IPS-NIHi11 (cell line): ENCODE results near the gene SLC35A1.

Experiments used
- DNase-seq: peaks from one replicate; pipeline ENCODE4 v3.0.0; 2012; ENCODE audit warnings: mixed read lengths, low spot score

The SLC35A1 gene

DNA sequence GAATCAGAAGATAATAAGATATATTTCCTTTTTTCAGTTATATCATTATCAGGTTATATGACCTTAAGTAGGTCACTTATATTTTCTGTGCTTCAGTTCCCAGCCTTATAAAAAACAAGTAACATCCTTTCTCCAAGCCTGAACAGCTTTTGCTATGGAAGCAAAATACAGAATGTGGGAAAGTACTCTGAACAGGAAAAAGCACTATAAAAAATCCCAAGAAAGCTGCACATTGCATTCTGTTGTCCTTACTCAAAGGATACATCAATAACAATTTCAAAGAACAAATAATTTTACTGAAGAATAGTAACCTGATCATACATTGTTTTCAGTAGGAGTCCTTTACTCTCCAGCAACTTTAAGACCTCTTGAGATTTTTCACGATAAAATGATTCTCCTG is 56.4 kb downstream of the SLC35A1 start:
- no peak for DNase-seq

DNA sequence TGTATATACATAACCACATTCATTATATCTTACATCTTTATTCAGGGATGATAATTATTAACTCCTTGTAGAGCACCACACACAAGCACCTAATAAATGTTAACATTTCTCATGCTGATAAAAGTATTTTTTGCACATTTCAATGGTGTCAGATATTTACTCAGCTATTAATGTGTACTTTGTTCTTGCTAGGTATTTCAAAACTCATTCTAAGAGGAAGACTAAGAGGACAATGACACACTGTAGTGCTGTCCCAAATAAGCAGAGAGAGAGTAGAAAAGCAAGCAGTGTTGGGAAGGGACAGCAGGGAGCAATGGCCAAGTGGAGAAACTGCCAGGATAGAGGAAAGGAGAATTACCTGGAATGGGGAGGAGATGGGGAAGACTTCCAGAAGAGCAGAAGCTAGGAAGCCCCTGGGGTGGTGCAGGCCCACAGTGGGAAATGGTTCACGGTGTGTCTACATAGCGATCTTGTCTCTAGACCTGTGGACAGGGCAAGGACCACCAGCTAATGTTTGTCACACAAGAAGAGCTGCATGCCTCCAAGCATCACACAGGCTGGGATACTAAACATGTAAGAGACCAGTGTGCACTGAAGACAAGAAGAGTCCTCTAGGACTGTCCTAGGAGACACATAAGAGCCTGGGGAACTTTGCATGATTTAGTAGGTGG is 61.7 kb downstream of the SLC35A1 start:
- DNase-seq = no peak

DNA sequence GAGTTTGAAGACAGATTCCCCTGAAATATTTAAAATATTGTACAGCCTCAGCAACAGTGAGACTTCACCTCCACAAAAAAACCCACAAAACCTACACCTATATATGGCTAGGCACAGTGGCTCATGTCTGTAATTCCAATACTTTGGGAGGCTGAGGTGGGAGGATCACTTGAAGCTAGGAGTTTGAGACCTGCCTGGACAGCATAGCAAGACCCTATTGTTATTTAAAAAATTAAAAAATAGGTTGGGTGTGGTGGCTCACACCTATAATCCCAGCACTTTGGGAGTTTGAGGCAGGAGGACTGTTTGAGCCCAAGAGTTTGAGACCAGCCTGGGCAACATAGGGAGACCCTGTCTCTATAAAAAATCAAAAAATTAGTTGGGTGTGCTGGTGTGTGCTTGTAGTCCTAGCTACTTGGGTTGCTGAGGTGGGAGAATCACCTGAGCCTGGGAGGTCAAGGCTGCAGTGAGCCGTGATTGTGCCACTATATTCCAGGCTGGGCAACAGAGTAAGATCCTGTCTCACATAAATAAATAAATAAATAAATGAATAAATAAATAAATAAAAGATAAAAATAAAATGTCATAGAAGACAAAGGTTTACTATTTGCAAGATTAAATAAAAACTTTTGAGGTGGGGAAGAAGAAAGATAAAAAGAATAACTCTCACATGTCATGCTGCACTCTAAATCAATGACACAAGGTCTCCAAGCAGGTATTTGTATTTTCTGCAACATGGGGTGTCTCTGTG is 65.9 kb downstream of the SLC35A1 start:
- no peak for DNase-seq

DNA sequence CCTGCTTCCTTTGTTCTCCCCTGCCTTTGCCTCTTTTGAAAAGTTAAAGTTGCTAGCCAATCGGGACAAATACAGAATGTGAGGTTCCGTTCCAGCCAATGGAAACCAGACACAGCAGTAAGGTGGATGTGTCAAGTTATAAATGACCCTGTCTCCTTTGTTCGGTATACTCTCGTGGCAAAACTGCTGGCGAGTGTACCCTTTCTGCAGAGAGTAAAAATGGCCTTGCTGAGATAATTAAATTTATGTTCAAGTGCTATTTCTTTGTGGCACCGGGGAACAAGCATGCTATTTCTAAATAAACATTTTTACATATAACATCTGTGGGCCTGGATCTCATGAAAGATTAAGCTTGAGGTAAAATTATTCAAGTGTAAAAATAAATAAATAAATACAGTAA is 66.8 kb downstream of the SLC35A1 start:
- DNase-seq = no peak

DNA sequence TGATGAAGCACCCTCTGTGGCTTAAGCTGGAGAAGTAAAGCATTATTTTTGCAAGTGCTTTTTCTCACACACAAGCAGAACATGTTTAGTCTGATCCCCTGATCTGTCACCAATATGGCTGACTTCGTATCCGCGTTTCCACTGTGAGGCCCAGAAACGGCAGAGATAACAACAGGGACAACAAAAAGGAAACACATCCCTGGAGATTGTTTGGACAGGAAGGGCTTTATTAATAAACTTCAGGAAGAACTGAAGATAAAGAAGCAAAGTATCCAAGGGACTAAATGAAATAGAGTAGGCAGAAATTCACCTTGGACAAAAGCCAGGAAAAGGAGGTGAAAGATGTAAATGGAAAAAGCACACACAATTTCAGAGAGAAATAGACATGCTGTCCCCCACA is 67.8 kb downstream of the SLC35A1 start:
- DNase-seq = no peak

DNA sequence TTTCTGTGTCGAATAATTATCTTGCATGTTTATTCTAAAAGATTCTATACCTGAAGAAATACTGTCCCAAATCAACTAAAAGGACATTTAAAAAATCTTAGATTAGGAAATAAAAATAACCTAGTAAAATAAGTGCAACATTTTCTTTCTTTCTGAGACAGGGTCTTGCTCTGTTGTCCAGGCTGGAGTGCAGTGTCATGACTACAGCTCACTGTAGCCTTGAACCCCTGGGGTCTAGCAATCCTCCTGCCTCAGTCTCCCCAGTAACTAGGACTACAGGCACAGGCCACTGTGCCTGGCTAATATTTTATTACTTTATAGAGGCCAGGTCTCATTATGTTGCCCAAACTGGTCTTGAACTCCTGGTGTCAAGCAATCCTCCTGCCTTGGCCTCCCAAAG is 68.3 kb downstream of the SLC35A1 start:
- no peak for DNase-seq

DNA sequence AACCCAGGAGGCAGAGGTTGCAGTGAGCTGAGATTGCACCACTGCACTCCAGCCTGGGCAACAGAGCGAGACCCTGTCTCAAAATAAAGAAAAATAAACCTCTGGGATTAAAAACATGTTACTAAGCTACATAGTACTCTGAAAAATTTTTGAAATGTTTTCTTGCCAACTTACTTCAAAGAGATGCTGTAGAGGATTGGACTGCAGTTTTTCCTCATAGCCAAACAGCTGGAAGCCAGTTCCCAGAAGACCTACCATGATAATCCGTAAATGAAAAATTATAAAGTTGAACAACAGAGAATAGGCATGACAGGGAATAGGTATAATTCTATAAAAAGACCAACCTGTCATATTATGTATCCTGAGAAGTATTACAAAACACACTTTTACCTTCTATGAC is 69.0 kb downstream of the SLC35A1 start:
- no peak for DNase-seq

DNA sequence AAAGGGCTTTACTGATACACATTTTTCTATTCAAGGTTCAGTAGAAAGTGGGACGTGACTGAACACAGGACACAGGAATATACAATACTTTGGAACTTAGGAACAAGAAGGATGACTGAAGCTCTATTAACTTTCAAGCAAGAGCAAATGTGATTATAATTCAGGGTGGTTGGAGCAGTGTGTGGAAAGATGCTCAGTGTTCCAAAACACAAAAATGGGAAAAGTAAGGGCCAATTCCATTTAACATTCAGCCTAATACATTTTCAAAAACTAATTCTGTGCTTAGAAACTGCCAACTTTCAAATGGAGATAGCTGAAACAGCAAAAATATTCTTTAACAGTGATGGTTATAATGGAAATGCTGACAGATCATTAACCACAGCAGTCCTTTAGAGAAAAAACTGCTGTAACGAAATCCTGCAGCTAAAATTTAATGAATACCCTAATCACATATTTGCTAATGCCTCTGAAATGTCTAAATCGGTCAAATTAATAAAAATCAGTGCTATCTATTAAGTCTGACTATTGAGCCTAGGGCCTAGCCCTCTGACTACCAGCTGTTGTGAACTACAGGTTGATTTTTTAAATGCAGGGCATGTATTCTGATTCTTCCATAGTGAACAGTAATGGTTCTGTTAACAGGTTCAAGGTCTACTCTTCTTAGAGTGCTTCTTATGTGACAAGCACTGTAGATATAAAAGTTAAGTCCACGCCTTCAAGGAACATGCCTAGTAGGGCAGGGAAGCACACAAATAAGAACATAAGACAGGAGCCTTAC is 71.1 kb downstream of the SLC35A1 start:
- no peak for DNase-seq

DNA sequence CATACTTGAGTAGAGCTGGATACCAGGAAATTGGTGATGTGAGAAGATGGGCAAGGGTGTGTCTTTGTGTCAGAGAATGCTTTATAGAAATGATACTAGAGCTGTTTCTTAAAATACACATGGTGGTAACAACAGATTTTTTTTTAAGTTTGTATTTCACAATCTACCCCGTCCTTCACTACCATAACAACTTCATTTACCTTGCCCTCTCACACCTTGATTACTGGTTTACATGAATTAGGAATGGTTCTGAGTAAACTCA is 71.6 kb downstream of the SLC35A1 start:
- no peak for DNase-seq

DNA sequence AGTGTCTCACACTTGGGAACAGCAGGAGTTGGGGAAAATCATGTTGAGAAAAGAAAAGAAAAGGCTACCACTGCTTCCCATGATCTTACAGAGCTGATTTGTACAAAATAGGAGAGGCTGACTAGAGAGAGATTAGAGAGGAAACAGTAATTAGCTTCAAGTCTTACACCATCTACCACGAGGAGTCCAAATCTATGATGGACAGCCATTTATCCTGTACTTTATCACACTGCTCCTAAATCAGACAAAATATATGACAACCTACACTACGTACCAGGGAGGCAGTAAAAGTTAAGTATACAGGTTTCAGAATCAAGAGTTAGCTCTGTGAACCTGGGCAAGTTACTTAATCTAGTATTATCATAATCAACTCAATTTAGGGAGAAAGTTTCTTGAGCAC is 79.0 kb downstream of the SLC35A1 start:
- no peak for DNase-seq

DNA sequence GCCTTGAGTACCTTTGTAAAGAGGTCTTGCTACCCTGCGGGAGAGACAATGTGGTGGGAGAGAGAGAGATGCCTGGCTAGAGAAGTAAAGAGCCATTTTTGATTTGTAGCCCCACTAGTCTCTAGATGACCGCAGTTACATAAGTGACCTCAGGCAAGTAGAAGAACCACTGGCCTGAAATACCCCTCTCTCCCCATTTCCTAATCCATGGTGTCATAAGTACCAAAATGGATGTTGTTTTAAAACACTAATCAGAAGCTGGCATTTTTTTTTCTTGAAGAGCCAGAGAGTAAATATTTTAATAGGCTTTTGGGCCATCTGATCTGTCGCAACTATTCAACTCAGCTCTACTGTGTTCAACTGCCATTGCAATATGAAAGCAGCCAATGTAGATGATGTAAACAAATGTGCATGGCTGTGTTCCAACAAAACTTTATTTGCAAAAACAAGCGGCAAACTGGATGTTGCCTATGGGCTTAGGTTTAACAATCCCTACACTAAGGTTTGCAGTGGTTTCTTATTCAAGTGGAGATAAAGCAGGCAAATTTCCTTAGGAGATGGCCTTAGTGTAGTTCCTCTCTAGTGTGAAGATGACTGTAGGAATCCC is 80.5 kb downstream of the SLC35A1 start:
- DNase-seq = no peak

DNA sequence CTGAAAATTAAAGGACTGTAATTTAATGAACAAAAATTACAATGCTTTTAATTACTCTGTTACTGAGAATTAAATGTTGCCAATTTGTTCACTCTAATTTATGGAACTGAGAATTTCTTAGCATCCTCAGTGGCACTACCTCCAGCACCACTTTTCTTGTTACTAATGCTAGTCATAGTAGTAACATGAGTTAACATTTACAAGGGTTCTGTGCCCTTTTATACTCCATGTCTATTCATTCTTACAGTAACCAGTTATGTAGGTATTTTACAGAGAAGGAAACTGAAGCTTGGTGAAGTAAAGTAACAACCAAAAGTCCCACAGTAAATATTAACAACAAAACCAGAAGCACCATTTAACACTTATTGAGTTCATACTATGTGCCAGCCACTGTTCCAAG is 82.7 kb downstream of the SLC35A1 start:
- no peak for DNase-seq

DNA sequence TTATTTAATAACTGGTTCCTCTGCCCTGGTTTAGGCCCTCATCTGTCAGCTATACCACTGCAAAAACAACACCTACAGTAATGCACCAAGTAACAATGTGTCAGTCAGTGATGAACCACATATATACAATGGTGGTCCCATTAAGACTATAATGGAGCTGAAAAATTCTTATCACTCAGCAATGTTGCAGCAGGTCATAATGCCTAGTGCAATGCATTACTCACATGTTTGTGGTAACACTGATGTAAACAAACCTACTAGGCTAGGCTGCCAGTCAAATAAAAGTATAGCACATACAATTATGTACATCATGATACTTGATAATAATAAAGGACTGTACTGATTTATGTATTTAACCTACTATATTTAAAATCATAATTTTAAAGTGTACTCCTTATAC is 85.7 kb downstream of the SLC35A1 start:
- no peak for DNase-seq

DNA sequence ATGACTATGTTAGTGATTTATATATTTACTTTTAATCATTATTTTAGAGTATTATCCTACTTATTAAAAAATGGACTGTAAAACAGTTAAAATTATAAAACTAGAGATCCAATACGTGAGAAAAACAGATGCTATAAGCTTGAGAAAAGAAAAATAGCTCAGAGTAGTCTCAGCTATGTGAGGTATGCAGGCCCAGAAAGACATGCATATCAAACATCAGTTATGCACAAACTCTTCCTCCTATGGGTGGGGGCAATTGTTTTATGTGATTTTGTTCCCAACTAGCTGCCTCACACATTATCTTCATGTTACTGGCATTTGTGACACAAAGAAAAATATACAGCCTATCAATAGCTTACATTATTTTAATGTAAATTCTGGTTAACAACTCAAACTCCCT is 88.2 kb downstream of the SLC35A1 start:
- DNase-seq = no peak
